Erythroblast (primary cell): Measurements from ENCODE around the gene AP3D1.
"Not testable (repeated sequence)": the region's sequence is repeated elsewhere in the genome, so short reads cannot be mapped to it uniquely, and the experiment has no call there.

Experiments used
- GATA1 ChIP-seq: IDR thresholded peaks from 2 replicates; pipeline ENCODE4 v1.6.1; 2011; ENCODE audit warnings: low read depth, mild to moderate bottlenecking, control low read depth, low read length, moderate library complexity
- POLR2A ChIP-seq: IDR thresholded peaks from 2 replicates; pipeline ENCODE4 v1.6.1; 2011; ENCODE audit warnings: mild to moderate bottlenecking, low read length

DNA sequence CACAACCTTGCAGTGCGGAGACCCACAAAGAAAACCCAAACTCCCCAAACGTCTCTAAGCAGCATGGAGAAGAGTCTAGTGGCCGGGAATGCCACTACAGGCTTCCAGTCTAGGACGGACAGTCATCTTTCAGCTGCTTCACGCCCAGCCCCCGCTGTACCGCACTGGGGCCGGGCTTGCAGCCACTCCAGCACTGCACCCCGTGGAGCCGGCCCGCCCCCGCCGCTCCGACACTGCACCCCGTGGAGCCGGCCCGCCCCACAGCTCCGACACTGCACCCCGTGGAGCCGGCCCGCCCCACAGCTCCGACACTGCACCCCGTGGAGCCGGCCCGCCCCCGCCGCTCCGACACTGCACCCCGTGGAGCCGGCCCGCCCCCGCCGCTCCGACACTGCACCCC lies 23.1 kb downstream of the AP3D1 start:
- TF ChIP-seq POLR2A, GATA1: not testable (repeated sequence)
